ENCODE measurements around the gene SUSD4. TPM values are rescaled to one million over a fixed set of nuclear protein-coding genes. Genes with fewer than 3 reads are reported as not detected.

SUSD4 gene
- total and polyA plus RNA-seq, 2 donors (not counting 1 experiment from before 2014, with no cell fraction given) = 0.33 TPM; not detected in 1

- Histone ChIP-seq H3K27ac (ENCODE audit: insufficient read depth, low read length) (no peak overlapping the region), H3K79me2 (ENCODE audit: control insufficient read depth, insufficient read depth, low read length) (no peaks in the 10 kb centered on the region), H3K4me3 (replicated peaks in 1 of 4; ENCODE audit: control extremely low read depth in 1 of 4, insufficient read depth in 1 of 4, low read depth in 3 of 4, low read length in 4 of 4) (no peak overlapping the region), H2AFZ (ENCODE audit: low read length) (no peak overlapping the region), H3K27me3 (ENCODE audit: control insufficient read depth, insufficient read depth, low read length) (peaks cover 5% of the 10 kb centered on the region), H4K20me1 (ENCODE audit: control insufficient read depth, extremely low read depth, insufficient read depth, low read length) (no peaks in the 10 kb centered on the region), H3K4me1 (ENCODE audit: control insufficient read depth, extremely low read depth, insufficient read depth, low read length) (no peaks in the 10 kb centered on the region), H3K4me2 (ENCODE audit: extremely low read depth, insufficient read depth, low read length) (no peak overlapping the region), H3K36me3 (ENCODE audit: control insufficient read depth, insufficient read depth, low read length) (no peaks in the 10 kb centered on the region), H3K9me3 (ENCODE audit: control insufficient read depth, insufficient read depth, low read depth, low read length) (no peaks in the 10 kb centered on the region), H3K9ac (ENCODE audit: insufficient read depth, low read length) (no peak overlapping the region)
- no peak for TF ChIP-seq CTCF (conservative IDR thresholded peaks at IDR 0.05 in 1 of 2, IDR thresholded peaks at IDR 0.05 in 1 of 2; ENCODE audit: low read depth in 1 of 2, low read length in 2 of 2)
- TF ChIP-seq EZH2 (IDR thresholded peaks at IDR 0.05; ENCODE audit: low read length, missing control alignments) = no peak
- no peak for DNase-seq (ENCODE audit: low read depth in 2 of 2)
Observed at GRCh38 chr1:223319398-223319797, 44.6 kb downstream of the SUSD4 start.

- no peaks in the 10 kb centered on the region for H3K36me3 ChIP-seq (ENCODE audit: control insufficient read depth, insufficient read depth, low read length)
- peaks cover 5% of the 10 kb centered on the region for H3K27me3 ChIP-seq (ENCODE audit: control insufficient read depth, insufficient read depth, low read length)
- no peak overlapping the region for H2AFZ ChIP-seq (ENCODE audit: low read length)
- no peak overlapping the region for H3K27ac ChIP-seq (ENCODE audit: insufficient read depth, low read length)
- H3K4me1 ChIP-seq (ENCODE audit: control insufficient read depth, extremely low read depth, insufficient read depth, low read length) = no peaks in the 10 kb centered on the region
- no peaks in the 10 kb centered on the region for H3K79me2 ChIP-seq (ENCODE audit: control insufficient read depth, insufficient read depth, low read length)
- no peak overlapping the region for H3K4me2 ChIP-seq (ENCODE audit: extremely low read depth, insufficient read depth, low read length)
- H3K9me3 ChIP-seq (ENCODE audit: control insufficient read depth, insufficient read depth, low read depth, low read length) = no peaks in the 10 kb centered on the region
- no peaks in the 10 kb centered on the region for H4K20me1 ChIP-seq (ENCODE audit: control insufficient read depth, extremely low read depth, insufficient read depth, low read length)
- H3K4me3 ChIP-seq (replicated peaks in 1 of 4; ENCODE audit: control extremely low read depth in 1 of 4, insufficient read depth in 1 of 4, low read depth in 3 of 4, low read length in 4 of 4) = no peak overlapping the region
- TF ChIP-seq EZH2 (IDR thresholded peaks at IDR 0.05; ENCODE audit: low read length, missing control alignments) = no peak
- no peak for TF ChIP-seq CTCF (conservative IDR thresholded peaks at IDR 0.05 in 1 of 2, IDR thresholded peaks at IDR 0.05 in 1 of 2; ENCODE audit: low read depth in 1 of 2, low read length in 2 of 2)
- DNase-seq (ENCODE audit: low read depth in 2 of 2) = no peak
- no peak overlapping the region for H3K9ac ChIP-seq (ENCODE audit: insufficient read depth, low read length)
Observed at GRCh38 chr1:223316082-223316481, 47.9 kb downstream of the SUSD4 start.

DNA sequence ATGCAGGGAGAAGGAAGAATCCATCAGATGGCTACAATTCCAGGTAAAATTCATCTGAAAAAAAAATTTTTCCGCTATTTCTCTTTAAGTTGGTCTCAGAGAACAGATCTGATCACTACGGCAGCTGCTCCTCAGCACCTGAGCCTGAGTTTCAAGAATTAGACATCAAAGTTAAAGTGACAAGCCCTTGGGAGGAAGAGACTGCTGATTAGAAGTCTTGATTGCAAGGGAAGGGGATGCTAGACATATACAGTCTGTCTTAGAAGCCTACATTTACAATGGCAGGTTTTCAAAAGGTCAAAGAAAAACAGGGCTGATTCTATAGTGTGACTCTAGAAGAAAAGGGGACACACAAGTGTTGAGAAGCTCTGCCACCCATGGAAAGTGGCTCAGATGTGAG lies 48.3 kb downstream of the SUSD4 start:
- peaks cover 5% of the 10 kb centered on the region for H3K27me3 ChIP-seq (ENCODE audit: control insufficient read depth, insufficient read depth, low read length)
- no peak overlapping the region for H3K4me2 ChIP-seq (ENCODE audit: extremely low read depth, insufficient read depth, low read length)
- no peaks in the 10 kb centered on the region for H3K79me2 ChIP-seq (ENCODE audit: control insufficient read depth, insufficient read depth, low read length)
- no peak overlapping the region for H3K9ac ChIP-seq (ENCODE audit: insufficient read depth, low read length)
- H3K9me3 ChIP-seq (ENCODE audit: control insufficient read depth, insufficient read depth, low read depth, low read length) = no peaks in the 10 kb centered on the region
- DNase-seq (ENCODE audit: low read depth in 2 of 2) = no peak
- no peaks in the 10 kb centered on the region for H3K4me1 ChIP-seq (ENCODE audit: control insufficient read depth, extremely low read depth, insufficient read depth, low read length)
- H4K20me1 ChIP-seq (ENCODE audit: control insufficient read depth, extremely low read depth, insufficient read depth, low read length) = no peaks in the 10 kb centered on the region
- no peak for TF ChIP-seq EZH2 (IDR thresholded peaks at IDR 0.05; ENCODE audit: low read length, missing control alignments)
- no peak for TF ChIP-seq CTCF (conservative IDR thresholded peaks at IDR 0.05 in 1 of 2, IDR thresholded peaks at IDR 0.05 in 1 of 2; ENCODE audit: low read depth in 1 of 2, low read length in 2 of 2)
- H3K36me3 ChIP-seq (ENCODE audit: control insufficient read depth, insufficient read depth, low read length) = no peaks in the 10 kb centered on the region
- no peak overlapping the region for H3K27ac ChIP-seq (ENCODE audit: insufficient read depth, low read length)
- no peak overlapping the region for H3K4me3 ChIP-seq (replicated peaks in 1 of 4; ENCODE audit: control extremely low read depth in 1 of 4, insufficient read depth in 1 of 4, low read depth in 3 of 4, low read length in 4 of 4)
- H2AFZ ChIP-seq (ENCODE audit: low read length) = no peak overlapping the region
